ENCODE results near the gene AUH. TPM values are rescaled to one million over a fixed set of nuclear protein-coding genes. Genes with fewer than 3 reads are reported as not detected.

Gene AUH
- total and polyA plus RNA-seq, 10 of the 15 experiments (the other 5 are each of a cell fraction or from before 2014, with no cell fraction given), result 1.7 to 7.3 (median 4.6) TPM

DNA sequence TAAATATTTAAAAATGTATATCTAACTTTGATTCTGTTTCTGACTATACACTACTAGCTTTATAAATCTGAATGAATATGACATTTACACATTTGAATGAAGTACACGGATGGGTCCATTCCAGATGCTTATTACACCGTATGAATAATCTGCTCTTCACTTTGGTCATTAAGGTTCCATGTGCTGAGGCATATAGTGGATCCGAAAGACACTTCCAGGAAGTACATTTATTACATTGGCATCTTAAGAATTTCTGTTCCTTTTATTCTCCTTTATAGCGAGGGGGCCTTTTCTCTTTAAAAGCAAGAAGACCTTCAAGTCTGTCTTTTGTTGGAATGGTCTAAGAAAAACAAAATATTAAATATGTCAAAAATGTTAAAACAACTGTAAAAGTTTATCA is 147.6 kb downstream of the AUH start (continued):
- TF ChIP-seq, protein P1, sequence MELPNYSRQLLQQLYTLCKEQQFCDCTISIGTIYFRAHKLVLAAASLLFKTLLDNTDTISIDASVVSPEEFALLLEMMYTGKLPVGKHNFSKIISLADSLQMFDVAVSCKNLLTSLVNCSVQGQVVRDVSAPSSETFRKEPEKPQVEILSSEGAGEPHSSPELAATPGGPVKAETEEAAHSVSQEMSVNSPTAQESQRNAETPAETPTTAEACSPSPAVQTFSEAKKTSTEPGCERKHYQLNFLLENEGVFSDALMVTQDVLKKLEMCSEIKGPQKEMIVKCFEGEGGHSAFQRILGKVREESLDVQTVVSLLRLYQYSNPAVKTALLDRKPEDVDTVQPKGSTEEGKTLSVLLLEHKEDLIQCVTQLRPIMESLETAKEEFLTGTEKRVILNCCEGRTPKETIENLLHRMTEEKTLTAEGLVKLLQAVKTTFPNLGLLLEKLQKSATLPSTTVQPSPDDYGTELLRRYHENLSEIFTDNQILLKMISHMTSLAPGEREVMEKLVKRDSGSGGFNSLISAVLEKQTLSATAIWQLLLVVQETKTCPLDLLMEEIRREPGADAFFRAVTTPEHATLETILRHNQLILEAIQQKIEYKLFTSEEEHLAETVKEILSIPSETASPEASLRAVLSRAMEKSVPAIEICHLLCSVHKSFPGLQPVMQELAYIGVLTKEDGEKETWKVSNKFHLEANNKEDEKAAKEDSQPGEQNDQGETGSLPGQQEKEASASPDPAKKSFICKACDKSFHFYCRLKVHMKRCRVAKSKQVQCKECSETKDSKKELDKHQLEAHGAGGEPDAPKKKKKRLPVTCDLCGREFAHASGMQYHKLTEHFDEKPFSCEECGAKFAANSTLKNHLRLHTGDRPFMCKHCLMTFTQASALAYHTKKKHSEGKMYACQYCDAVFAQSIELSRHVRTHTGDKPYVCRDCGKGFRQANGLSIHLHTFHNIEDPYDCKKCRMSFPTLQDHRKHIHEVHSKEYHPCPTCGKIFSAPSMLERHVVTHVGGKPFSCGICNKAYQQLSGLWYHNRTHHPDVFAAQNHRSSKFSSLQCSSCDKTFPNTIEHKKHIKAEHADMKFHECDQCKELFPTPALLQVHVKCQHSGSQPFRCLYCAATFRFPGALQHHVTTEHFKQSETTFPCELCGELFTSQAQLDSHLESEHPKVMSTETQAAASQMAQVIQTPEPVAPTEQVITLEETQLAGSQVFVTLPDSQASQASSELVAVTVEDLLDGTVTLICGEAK (IDR thresholded peaks at IDR 0.05; ENCODE audit: borderline replicate concordance), result no peak
- TF ChIP-seq, protein P2, sequence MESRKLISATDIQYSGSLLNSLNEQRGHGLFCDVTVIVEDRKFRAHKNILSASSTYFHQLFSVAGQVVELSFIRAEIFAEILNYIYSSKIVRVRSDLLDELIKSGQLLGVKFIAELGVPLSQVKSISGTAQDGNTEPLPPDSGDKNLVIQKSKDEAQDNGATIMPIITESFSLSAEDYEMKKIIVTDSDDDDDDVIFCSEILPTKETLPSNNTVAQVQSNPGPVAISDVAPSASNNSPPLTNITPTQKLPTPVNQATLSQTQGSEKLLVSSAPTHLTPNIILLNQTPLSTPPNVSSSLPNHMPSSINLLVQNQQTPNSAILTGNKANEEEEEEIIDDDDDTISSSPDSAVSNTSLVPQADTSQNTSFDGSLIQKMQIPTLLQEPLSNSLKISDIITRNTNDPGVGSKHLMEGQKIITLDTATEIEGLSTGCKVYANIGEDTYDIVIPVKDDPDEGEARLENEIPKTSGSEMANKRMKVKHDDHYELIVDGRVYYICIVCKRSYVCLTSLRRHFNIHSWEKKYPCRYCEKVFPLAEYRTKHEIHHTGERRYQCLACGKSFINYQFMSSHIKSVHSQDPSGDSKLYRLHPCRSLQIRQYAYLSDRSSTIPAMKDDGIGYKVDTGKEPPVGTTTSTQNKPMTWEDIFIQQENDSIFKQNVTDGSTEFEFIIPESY (IDR thresholded peaks at IDR 0.05), result no peak
- TF ChIP-seq SMARCA5 (IDR thresholded peaks at IDR 0.05), result no peak

DNA sequence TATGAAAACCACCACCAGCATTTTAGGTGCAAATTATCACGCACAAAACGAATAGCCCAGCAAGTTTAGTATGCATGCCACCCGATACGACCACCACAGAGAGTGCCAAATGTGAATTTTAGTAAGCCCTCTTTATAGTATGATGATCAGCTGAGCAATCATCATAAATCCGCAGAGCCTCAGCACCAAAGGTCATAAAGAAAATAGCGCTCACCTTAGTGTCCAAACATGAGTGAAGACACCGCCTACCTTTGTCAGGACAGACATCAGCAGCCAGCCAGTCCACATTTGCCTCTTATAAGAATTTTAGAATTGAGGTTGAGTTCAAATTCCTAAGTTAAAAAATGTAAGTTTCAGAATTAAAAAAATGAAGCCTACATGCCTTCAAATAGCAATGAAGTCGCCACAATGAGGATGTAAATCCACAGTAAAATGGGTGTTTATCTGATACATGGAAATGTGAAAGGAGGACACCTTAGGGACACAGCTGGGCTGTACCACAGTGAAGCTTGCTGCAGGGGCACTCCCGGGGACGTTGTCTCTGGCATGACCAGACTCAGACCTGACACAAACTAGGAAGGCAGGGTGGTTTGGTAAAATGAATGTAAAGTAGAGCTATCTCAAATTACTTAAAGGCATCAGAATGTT is 149.0 kb downstream of the AUH start:
- no peaks in the 10 kb centered on the region for H3K36me3 ChIP-seq (ENCODE audit: control insufficient read depth in 2 of 2, insufficient read depth in 2 of 2, low read length in 1 of 2)
- RAD21 ChIA-PET (ENCODE audit: unreplicated experiment), result no interaction called here
- in situ Hi-C loops (cut with MboI), result no loop called here
- no peaks in the 10 kb centered on the region for H3K79me2 ChIP-seq (ENCODE audit: control insufficient read depth, insufficient read depth, low read length)
- FAIRE-seq (no peak), ATAC-seq (no peak), DNase-seq (ENCODE audit: low read depth, low spot score) (no peak)
- CTCF ChIA-PET, result interaction anchor here (0.6 kb wide), 1 partner anchor 13 kb away, joined by 3 read pairs; no protein-coding TSS in a partner anchor
- POLR2A ChIA-PET, result no interaction called here
- no peaks in the 10 kb centered on the region; the same call in 2 of the 3 replicates for H3K9me3 ChIP-seq (replicated peaks; ENCODE audit: control insufficient read depth, insufficient read depth, low read length)
- peaks cover 16% of the 10 kb centered on the region for H3K4me1 ChIP-seq (ENCODE audit: control insufficient read depth, insufficient read depth, low read length)
- intact Hi-C loops (cut with micrococcal nuclease; ENCODE audit: unreplicated experiment), result no loop called here
- no peak overlapping the region for H2AFZ ChIP-seq (ENCODE audit: control insufficient read depth, low read depth, low read length)
- no peak overlapping the region for H3K4me3 ChIP-seq
- H3K27ac ChIP-seq (ENCODE audit: control insufficient read depth, insufficient read depth), result no peak overlapping the region
- no peak overlapping the region for H3K4me2 ChIP-seq (ENCODE audit: control insufficient read depth, insufficient read depth)
- H3K27me3 ChIP-seq (replicated peaks in 1 of 2; ENCODE audit: control insufficient read depth in 2 of 2, insufficient read depth in 2 of 2, low read length in 1 of 2), result no peaks in the 10 kb centered on the region
- WGBS (ENCODE audit: insufficient coverage, insufficient replicate concordance, low lambda C conversion rate, missing lambda C conversion rate), result 96% methylated on average over 10 of the region's 10 CpGs
- H3K9ac ChIP-seq (ENCODE audit: control insufficient read depth, insufficient read depth, low read length), result no peak overlapping the region
- H4K20me1 ChIP-seq (ENCODE audit: control insufficient read depth, insufficient read depth), result no peaks in the 10 kb centered on the region
- SMC1A ChIA-PET (ENCODE audit: uncharacterized antibody, unreplicated experiment), result no interaction called here
- no TSS peak for BruUV-seq (replicated peaks)
- TF ChIP-seq SIX5 (IDR thresholded peaks at IDR 0.05; ENCODE audit: low read depth, low read length, severe bottlenecking), result no peak
- no peak for TF ChIP-seq BRCA1 (IDR thresholded peaks at IDR 0.05; ENCODE audit: low read depth, low read length)
- no peak for TF ChIP-seq POLR2AphosphoS2 (IDR thresholded peaks at IDR 0.05; ENCODE audit: low read depth, low read length)
- TF ChIP-seq SMC3 (IDR thresholded peaks at IDR 0.05; ENCODE audit: borderline replicate concordance, low read length), result no peak
- no peak for TF ChIP-seq RB1 (IDR thresholded peaks at IDR 0.05; ENCODE audit: borderline replicate concordance)
- TF ChIP-seq, protein P3, sequence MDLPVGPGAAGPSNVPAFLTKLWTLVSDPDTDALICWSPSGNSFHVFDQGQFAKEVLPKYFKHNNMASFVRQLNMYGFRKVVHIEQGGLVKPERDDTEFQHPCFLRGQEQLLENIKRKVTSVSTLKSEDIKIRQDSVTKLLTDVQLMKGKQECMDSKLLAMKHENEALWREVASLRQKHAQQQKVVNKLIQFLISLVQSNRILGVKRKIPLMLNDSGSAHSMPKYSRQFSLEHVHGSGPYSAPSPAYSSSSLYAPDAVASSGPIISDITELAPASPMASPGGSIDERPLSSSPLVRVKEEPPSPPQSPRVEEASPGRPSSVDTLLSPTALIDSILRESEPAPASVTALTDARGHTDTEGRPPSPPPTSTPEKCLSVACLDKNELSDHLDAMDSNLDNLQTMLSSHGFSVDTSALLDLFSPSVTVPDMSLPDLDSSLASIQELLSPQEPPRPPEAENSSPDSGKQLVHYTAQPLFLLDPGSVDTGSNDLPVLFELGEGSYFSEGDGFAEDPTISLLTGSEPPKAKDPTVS (IDR thresholded peaks at IDR 0.05; ENCODE audit: low read depth, low read length), result no peak
- TF ChIP-seq CBX5 (IDR thresholded peaks at IDR 0.05; ENCODE audit: low read depth), result no peak
- no peak for TF ChIP-seq BACH1 (IDR thresholded peaks at IDR 0.05; ENCODE audit: borderline replicate concordance)
